Right lobe of liver (tissue), 4 donors: ENCODE measurements around the gene MACROD2.

Experiments used
- POLR2A ChIP-seq: fragments of 450-650 bp; IDR thresholded peaks from one replicate; pipeline ENCODE4 v1.6.1; 2017; ENCODE audit warnings: antibody characterized with exemption, mild to moderate bottlenecking
- TF ChIP-seq, protein P1 (sequence below), 4 donors: fragments of 200-600 bp in 3 of 4; fragments of 450-650 bp in 1 of 4; IDR thresholded peaks; one replicate each; pipeline versions ENCODE4 v1.5.1 to v1.8.0; 2016 to 2022; ENCODE audit warnings: antibody characterized with exemption in 4 of 4, mild to moderate bottlenecking in 2 of 4
- donor health status: DM: no; HTN: no; CAD: no.
- donor health status: DM: no; HTN: no; CAD: no.
- donor health status: DM: no; HTN: yes; CAD: no.

DNA sequence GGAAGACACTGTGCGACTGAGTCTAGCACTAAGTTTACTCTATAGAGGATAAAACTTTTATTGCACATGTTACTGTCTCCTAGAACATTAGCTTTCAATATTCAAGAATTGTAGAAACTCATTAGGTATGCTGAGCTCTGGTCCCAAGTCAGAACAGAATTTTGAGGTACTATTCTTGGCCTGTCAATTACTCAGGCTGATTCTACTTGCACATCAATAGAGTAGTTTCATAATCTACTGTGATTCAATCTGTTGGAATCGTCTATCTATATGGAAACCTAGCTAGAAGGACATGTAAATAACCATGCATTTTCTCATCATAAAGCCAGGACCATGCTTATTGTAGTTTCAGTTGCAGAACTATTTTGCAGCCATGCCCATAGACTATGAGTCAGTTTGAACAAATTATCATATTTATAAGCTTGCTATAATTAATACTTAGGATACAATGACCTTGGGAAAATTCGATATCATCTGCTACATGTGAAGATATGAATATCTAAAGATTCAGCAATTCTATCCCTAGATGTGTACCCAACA, 300.5 kb downstream of the MACROD2 start:
- TF ChIP-seq, protein P1, sequence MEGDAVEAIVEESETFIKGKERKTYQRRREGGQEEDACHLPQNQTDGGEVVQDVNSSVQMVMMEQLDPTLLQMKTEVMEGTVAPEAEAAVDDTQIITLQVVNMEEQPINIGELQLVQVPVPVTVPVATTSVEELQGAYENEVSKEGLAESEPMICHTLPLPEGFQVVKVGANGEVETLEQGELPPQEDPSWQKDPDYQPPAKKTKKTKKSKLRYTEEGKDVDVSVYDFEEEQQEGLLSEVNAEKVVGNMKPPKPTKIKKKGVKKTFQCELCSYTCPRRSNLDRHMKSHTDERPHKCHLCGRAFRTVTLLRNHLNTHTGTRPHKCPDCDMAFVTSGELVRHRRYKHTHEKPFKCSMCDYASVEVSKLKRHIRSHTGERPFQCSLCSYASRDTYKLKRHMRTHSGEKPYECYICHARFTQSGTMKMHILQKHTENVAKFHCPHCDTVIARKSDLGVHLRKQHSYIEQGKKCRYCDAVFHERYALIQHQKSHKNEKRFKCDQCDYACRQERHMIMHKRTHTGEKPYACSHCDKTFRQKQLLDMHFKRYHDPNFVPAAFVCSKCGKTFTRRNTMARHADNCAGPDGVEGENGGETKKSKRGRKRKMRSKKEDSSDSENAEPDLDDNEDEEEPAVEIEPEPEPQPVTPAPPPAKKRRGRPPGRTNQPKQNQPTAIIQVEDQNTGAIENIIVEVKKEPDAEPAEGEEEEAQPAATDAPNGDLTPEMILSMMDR (IDR thresholded peaks at IDR 0.05), result no peak
- no peak for TF ChIP-seq POLR2A
